Natural killer cell (primary cell): Measurements from ENCODE around the gene HOXA5. TPM values are rescaled to one million over a fixed set of nuclear protein-coding genes. Genes with fewer than 3 reads are reported as not detected.

ENCODE experiments used
- ATAC-seq, 3 donors: fragments of 150-1000 bp in 2 of 3; fragments of 200-7000 bp in 1 of 3; cut with Tn5 transposase; 1 replicate in 1 of 3; 2 replicates in 2 of 3; pipeline ENCODE4 v1.10.0; 2021; ENCODE audit warnings: mild to moderate bottlenecking in 2 of 3, moderate library complexity in 2 of 3
- DNase-seq, 2 donors: peaks; one replicate each; pipeline versions ENCODE4 v3.0.0 to v3.0.0-alpha.2; 2013 to 2021; ENCODE audit warnings: mixed read lengths in 1 of 2
- H3K27ac ChIP-seq: one replicate; pipeline ENCODE4 v1.5.1; 2013; ENCODE audit warnings: mild to moderate bottlenecking, low read length
- H3K27me3 ChIP-seq: one replicate; pipeline ENCODE4 v1.6.1; 2013; ENCODE audit warnings: low read length; ENCODE audit not compliant: control insufficient read depth, insufficient read depth
- H3K36me3 ChIP-seq: one replicate; pipeline ENCODE4 v1.6.1; 2013; ENCODE audit warnings: low read length; ENCODE audit not compliant: control insufficient read depth, insufficient read depth
- H3K4me1 ChIP-seq: one replicate; pipeline ENCODE4 v1.6.1; 2013; ENCODE audit warnings: low read length; ENCODE audit not compliant: control insufficient read depth, insufficient read depth
- H3K4me3 ChIP-seq: one replicate; pipeline ENCODE4 v1.5.1; 2013; ENCODE audit warnings: low read length
- H3K9me3 ChIP-seq: one replicate; pipeline ENCODE4 v1.6.1; 2013; ENCODE audit warnings: low read length; ENCODE audit not compliant: control insufficient read depth, insufficient read depth
- H3K27ac Mint-ChIP-seq, 2 donors: one replicate each; pipeline ENCODE4 v1.8.0; 2022; ENCODE audit warnings: mild to moderate bottlenecking in 2 of 2, mixed read lengths in 2 of 2, moderate library complexity in 1 of 2
- H3K27me3 Mint-ChIP-seq, 2 donors: one replicate each; pipeline ENCODE4 v1.8.0; 2022; ENCODE audit warnings: low read depth in 2 of 2, mixed read lengths in 2 of 2
- H3K36me3 Mint-ChIP-seq: one replicate; pipeline ENCODE4 v1.8.0; 2022; ENCODE audit warnings: mixed read lengths
- H3K4me1 Mint-ChIP-seq, 2 donors: one replicate each; pipeline ENCODE4 v1.8.0; 2022; ENCODE audit warnings: mixed read lengths in 2 of 2
- H3K4me3 Mint-ChIP-seq: one replicate; pipeline ENCODE4 v1.8.0; 2022; ENCODE audit warnings: mild to moderate bottlenecking, moderate library complexity, mixed read lengths
- H3K9me3 Mint-ChIP-seq, 2 donors: one replicate each; pipeline ENCODE4 v1.8.0; 2022; ENCODE audit warnings: mixed read lengths in 2 of 2
- CTCF ChIP-seq: fragments of 200-600 bp; IDR thresholded peaks from one replicate; pipeline ENCODE4 v1.8.0; 2022; ENCODE audit warnings: antibody characterized with exemption
- WGBS: methylation state at CpG from one replicate; pipeline ENCODE4 v1.1.7; 2013; ENCODE audit warnings: missing lambda C conversion rate; ENCODE audit not compliant: insufficient coverage; 5-methylcytosine and 5-hydroxymethylcytosine counted together
- intact Hi-C: fragments of 100-400 bp; cut with micrococcal nuclease; formaldehyde crosslinking; loops from one replicate; pipeline ENCODE4 v1.14.2; 2022
- total RNA-seq, 4 donors: library from RNA; stranded (reverse); fragments of 120-200 nt in 1 of 4; gene quantifications; one replicate each; pipeline versions ENCODE4 v1.2.3 to v1.2.4, GENCODE V29; 2013 to 2022

The HOXA5 gene
- total RNA-seq, 3 donors from 2014 or later (not counting 1 experiment from before 2014, with no cell fraction given), result 0.29 to 13.0 (median 0.52) TPM

- no peak overlapping the region for H3K4me3 ChIP-seq
- no peak overlapping the region for H3K4me3 Mint-ChIP-seq
- no peaks in the 10 kb centered on the region for H3K9me3 Mint-ChIP-seq
- H3K27me3 Mint-ChIP-seq, result peaks cover 15 to 28% of the 10 kb centered on the region in 2 donors
- H3K27me3 ChIP-seq, result no peaks in the 10 kb centered on the region
- no peaks in the 10 kb centered on the region for H3K9me3 ChIP-seq
- no peaks in the 10 kb centered on the region for H3K4me1 ChIP-seq
- H3K27ac Mint-ChIP-seq, result no peak overlapping the region
- ATAC-seq, result no peak
- DNase-seq, result no peak
- no peaks in the 10 kb centered on the region for H3K36me3 Mint-ChIP-seq
- H3K27ac ChIP-seq, result no peak overlapping the region
- intact Hi-C loops, result no loop called here
- 87% methylated on average over 7 of the region's 8 CpGs for WGBS
- H3K4me1 Mint-ChIP-seq, result no peaks in the 10 kb centered on the region
- H3K36me3 ChIP-seq, result no peaks in the 10 kb centered on the region
- TF ChIP-seq CTCF, result no peak
These were observed 18.4 kb downstream of the HOXA5 start for GRCh38 chr7:27124902-27125689.

GRCh38 chr7:27124096-27124901, 19.2 kb downstream of the HOXA5 start:
- no peak overlapping the region for H3K4me3 Mint-ChIP-seq
- no peak for ATAC-seq
- no peaks in the 10 kb centered on the region for H3K4me1 ChIP-seq
- no peaks in the 10 kb centered on the region for H3K36me3 Mint-ChIP-seq
- H3K27ac Mint-ChIP-seq, result no peak overlapping the region
- H3K36me3 ChIP-seq, result no peaks in the 10 kb centered on the region
- no peaks in the 10 kb centered on the region for H3K9me3 Mint-ChIP-seq
- no peak overlapping the region for H3K4me3 ChIP-seq
- no peak for TF ChIP-seq CTCF
- WGBS, result 95% methylated on average over 43 of the region's 43 CpGs
- intact Hi-C loops, result no loop called here
- H3K4me1 Mint-ChIP-seq, result no peaks in the 10 kb centered on the region
- H3K27me3 ChIP-seq, result no peaks in the 10 kb centered on the region
- no peak overlapping the region for H3K27ac ChIP-seq
- H3K27me3 Mint-ChIP-seq, result peaks cover 15 to 28% of the 10 kb centered on the region in 2 donors
- DNase-seq, result no peak
- H3K9me3 ChIP-seq, result no peaks in the 10 kb centered on the region

- Mint-ChIP-seq H3K27ac (no peak overlapping the region), H3K9me3 (no peaks in the 10 kb centered on the region), H3K36me3 (no peaks in the 10 kb centered on the region), H3K4me3 (no peak overlapping the region), H3K27me3 (peaks cover 11 to 28% of the 10 kb centered on the region in 2 donors), H3K4me1 (no peaks in the 10 kb centered on the region)
- Histone ChIP-seq H3K9me3 (no peaks in the 10 kb centered on the region), H3K27ac (no peak overlapping the region), H3K27me3 (no peaks in the 10 kb centered on the region), H3K4me1 (no peaks in the 10 kb centered on the region), H3K36me3 (no peaks in the 10 kb centered on the region), H3K4me3 (no peak overlapping the region)
- intact Hi-C loops, result no loop called here
- no peak for TF ChIP-seq CTCF
- DNase-seq (no peak), ATAC-seq (no peak)
- 97% methylated on average over 18 of the region's 26 CpGs for WGBS
These were observed 19.9 kb downstream of the HOXA5 start for GRCh38 chr7:27123477-27124053.
